HepG2 (cell line): ENCODE results near the gene SLC25A22. TPM values are rescaled to one million over a fixed set of nuclear protein-coding genes. Genes with fewer than 3 reads are reported as not detected.

ENCODE experiments used
- ARID3A ChIP-seq: IDR thresholded peaks from 2 replicates; pipeline ENCODE4 v1.6.1; 2012; ENCODE audit warnings: low read depth, low read length, improper control_type of control experiment
- ATF7 ChIP-seq, 2 experiments: fragments of 450-650 bp in 1 of 2; sonication (generic) in 1 of 2; formaldehyde crosslinking in 1 of 2; IDR thresholded peaks; 2 replicates each; pipeline versions ENCODE4 v1.4.0 to v1.6.1; 2016 to 2020; ENCODE audit warnings: antibody characterized with exemption in 1 of 2, mild to moderate bottlenecking in 1 of 2, missing genetic modification reagents in 1 of 2
- BCL3 ChIP-seq: sonication (generic); formaldehyde crosslinking; IDR thresholded peaks from 2 replicates; pipeline ENCODE4 v1.5.1; 2020; ENCODE audit warnings: mild to moderate bottlenecking, missing genetic modification reagents, moderate library complexity
- BRF2 ChIP-seq: sonication (generic); formaldehyde crosslinking; IDR thresholded peaks from 2 replicates; pipeline ENCODE4 v1.8.1; 2022; ENCODE audit warnings: mild to moderate bottlenecking, missing genetic modification reagents
- IRF9 ChIP-seq: sonication (generic); formaldehyde crosslinking; IDR thresholded peaks from 2 replicates; pipeline ENCODE4 v1.8.0; 2022; ENCODE audit warnings: missing genetic modification reagents, mild to moderate bottlenecking, borderline replicate concordance
- KLF11 ChIP-seq: IDR thresholded peaks from 2 replicates; pipeline ENCODE4 v1.6.1; 2016; ENCODE audit warnings: missing compliant biosample characterization
- MAFK ChIP-seq, 2 experiments: IDR thresholded peaks in 1 of 2; conservative IDR thresholded peaks in 1 of 2; 2 replicates each; pipeline ENCODE4 v1.6.1; 2011; ENCODE audit warnings: improper control_type of control experiment in 2 of 2, low read length in 2 of 2
- PAF1 ChIP-seq: IDR thresholded peaks from 2 replicates; pipeline ENCODE4 v1.6.1; 2016; ENCODE audit warnings: missing genetic modification reagents, missing compliant biosample characterization
- PHF5A ChIP-seq: IDR thresholded peaks from one replicate; pipeline ENCODE4 v1.6.1; 2018; ENCODE audit warnings: low read depth, missing genetic modification reagents; ENCODE audit not compliant: unreplicated experiment
- PTBP1 ChIP-seq: fragments of 200-400 bp; formaldehyde crosslinking; IDR thresholded peaks from 2 replicates; pipeline ENCODE4 v1.6.1; 2018; ENCODE audit warnings: low read length, low read depth; ENCODE audit not compliant: poor library complexity, severe bottlenecking
- RFXANK ChIP-seq: IDR thresholded peaks from 2 replicates; pipeline ENCODE4 v1.6.1; 2016
- SMAD1 ChIP-seq: sonication (generic); formaldehyde crosslinking; IDR thresholded peaks from 2 replicates; pipeline ENCODE4 v1.4.0; 2020; ENCODE audit warnings: missing genetic modification reagents, low read depth, mild to moderate bottlenecking, borderline replicate concordance
- SOX13 ChIP-seq, 3 experiments: fragments of 450-650 bp in 1 of 3; sonication (generic) in 1 of 3; formaldehyde crosslinking in 1 of 3; IDR thresholded peaks in 2 of 3; conservative IDR thresholded peaks in 1 of 3; 2 replicates each; pipeline versions ENCODE4 v1.5.0 to v1.6.1; 2016 to 2020; ENCODE audit warnings: antibody characterized with exemption in 1 of 3, mild to moderate bottlenecking in 1 of 3, missing compliant biosample characterization in 1 of 3, missing genetic modification reagents in 1 of 3, moderate library complexity in 1 of 3
- ZBTB1 ChIP-seq: sonication (generic); formaldehyde crosslinking; IDR thresholded peaks from 2 replicates; pipeline ENCODE4 v1.4.0; 2020; ENCODE audit warnings: missing genetic modification reagents, borderline replicate concordance
- ZBTB21 ChIP-seq: sonication (generic); formaldehyde crosslinking; IDR thresholded peaks from 2 replicates; pipeline ENCODE4 v1.4.0; 2020; ENCODE audit warnings: missing genetic modification reagents
- ZKSCAN8 ChIP-seq: IDR thresholded peaks from 2 replicates; pipeline ENCODE4 v1.6.1; 2016; ENCODE audit warnings: borderline replicate concordance, missing genetic modification reagents, missing compliant biosample characterization
- ZNF549 ChIP-seq: sonication (generic); formaldehyde crosslinking; IDR thresholded peaks from 2 replicates; pipeline ENCODE4 v1.5.0; 2020; ENCODE audit warnings: missing genetic modification reagents
- ZNF562 ChIP-seq: sonication (generic); formaldehyde crosslinking; IDR thresholded peaks from 2 replicates; pipeline ENCODE4 v1.8.0; 2022; ENCODE audit warnings: missing genetic modification reagents, borderline replicate concordance
- ZNF563 ChIP-seq: sonication (generic); formaldehyde crosslinking; IDR thresholded peaks from 2 replicates; pipeline ENCODE4 v1.8.0; 2022; ENCODE audit warnings: mild to moderate bottlenecking, moderate library complexity, missing genetic modification reagents
- ZNF614 ChIP-seq: IDR thresholded peaks from 2 replicates; pipeline ENCODE4 v1.6.1; 2018; ENCODE audit warnings: missing biosample characterization, missing genetic modification reagents, inconsistent platforms, borderline replicate concordance
- ZNF629 ChIP-seq: sonication (generic); formaldehyde crosslinking; conservative IDR thresholded peaks from 2 replicates; pipeline ENCODE4 v1.5.0; 2020; ENCODE audit warnings: missing genetic modification reagents
- ZNF691 ChIP-seq: sonication (generic); formaldehyde crosslinking; IDR thresholded peaks from 2 replicates; pipeline ENCODE4 v1.4.0; 2020; ENCODE audit warnings: missing genetic modification reagents, low read depth, mild to moderate bottlenecking, borderline replicate concordance
- ZNF746 ChIP-seq: sonication (generic); formaldehyde crosslinking; IDR thresholded peaks from 2 replicates; pipeline ENCODE4 v1.8.0; 2022; ENCODE audit warnings: mild to moderate bottlenecking, missing genetic modification reagents
- polyA plus RNA-seq, 8 experiments: library from polyadenylated mRNA; depleted of rRNA in 3 of 8; stranded (reverse) in 7 of 8; unstranded in 1 of 8; fragments of >200 nt; fragmentation: Illumina TruSeq in 4 of 8; extraction: Trizol in 4 of 8; gene quantifications; 2 replicates each; pipeline versions ENCODE4 v1.2.1 to v1.2.3, GENCODE V29; 2011 to 2016; ENCODE audit warnings: low read depth in 4 of 8, missing spikeins in 1 of 8, mixed read lengths in 1 of 8; ENCODE audit not compliant: insufficient read depth in 1 of 8
- total RNA-seq, 5 experiments: library from RNA; depleted of rRNA; stranded (reverse); fragments of >200 nt; fragmentation: Illumina TruSeq; extraction: Trizol; gene quantifications; 2 replicates each; pipeline ENCODE4 v1.2.3, GENCODE V29; 2016; ENCODE audit warnings: low read depth in 1 of 5

SLC25A22 gene
- total and polyA plus RNA-seq, 2 of the 13 experiments (the other 11 are each of a cell fraction or from before 2014, with no cell fraction given) = 12.4 to 19.2 TPM

- peak; percentile 93 for TF ChIP-seq IRF9 (CRISPR knock-in tag)
- TF ChIP-seq ZNF629 (CRISPR knock-in tag) = no peak
- TF ChIP-seq BRF2 (CRISPR knock-in tag) = no peak
- no peak for TF ChIP-seq PHF5A (CRISPR knock-in tag)
- TF ChIP-seq MAFK (conservative IDR thresholded peaks at IDR 0.05 in 1 of 2, IDR thresholded peaks at IDR 0.05 in 1 of 2; ENCODE audit: low read length in 2 of 2) = no peak
- no peak for TF ChIP-seq SOX13 (IDR thresholded peaks at IDR 0.05)
- no peak for TF ChIP-seq SOX13 (CRISPR knock-in tag; conservative IDR thresholded peaks at IDR 0.05 in 1 of 2, IDR thresholded peaks at IDR 0.05 in 1 of 2)
- no peak for TF ChIP-seq ZNF549 (CRISPR knock-in tag)
- no peak for TF ChIP-seq RFXANK (CRISPR knock-in tag)
- TF ChIP-seq ZKSCAN8 (CRISPR knock-in tag) = no peak
- no peak for TF ChIP-seq ZBTB21
- TF ChIP-seq PAF1 = no peak
- TF ChIP-seq SMAD1 (CRISPR knock-in tag) = no peak
- no peak for TF ChIP-seq PTBP1
- TF ChIP-seq ZNF563 (CRISPR knock-in tag) = no peak; the same call in 1 of the 2 replicates
- no peak for TF ChIP-seq BCL3 (CRISPR knock-in tag)
- peak; percentile 73; the same call in 1 of the 2 replicates for TF ChIP-seq ZNF691 (CRISPR knock-in tag)
- no peak for TF ChIP-seq ZBTB1 (CRISPR knock-in tag)
- no peak for TF ChIP-seq ATF7 (IDR thresholded peaks at IDR 0.05)
- TF ChIP-seq ATF7 (CRISPR knock-in tag; IDR thresholded peaks at IDR 0.05) = no peak
- no peak for TF ChIP-seq ZNF562 (CRISPR knock-in tag)
- TF ChIP-seq ZNF614 (CRISPR knock-in tag) = no peak; the same call in 1 of the 2 replicates
- TF ChIP-seq ARID3A = no peak
- TF ChIP-seq KLF11 (CRISPR knock-in tag) = no peak
- TF ChIP-seq ZNF746 (CRISPR knock-in tag) = no peak
Observed at GRCh38 chr11:843818-844692, 46.0 kb upstream of the SLC25A22 start (continued).
